Measurements from ENCODE around the gene HPX. TPM values are rescaled to one million over a fixed set of nuclear protein-coding genes. Genes with fewer than 3 reads are reported as not detected.
A peak's percentile ranks its signal among the peaks of the same experiment; 100 is the strongest.

The HPX gene
- total and polyA plus RNA-seq, 2 of the 13 experiments (the other 11 are each of a cell fraction or from before 2014, with no cell fraction given), result 9.2 to 57.4 TPM

DNA sequence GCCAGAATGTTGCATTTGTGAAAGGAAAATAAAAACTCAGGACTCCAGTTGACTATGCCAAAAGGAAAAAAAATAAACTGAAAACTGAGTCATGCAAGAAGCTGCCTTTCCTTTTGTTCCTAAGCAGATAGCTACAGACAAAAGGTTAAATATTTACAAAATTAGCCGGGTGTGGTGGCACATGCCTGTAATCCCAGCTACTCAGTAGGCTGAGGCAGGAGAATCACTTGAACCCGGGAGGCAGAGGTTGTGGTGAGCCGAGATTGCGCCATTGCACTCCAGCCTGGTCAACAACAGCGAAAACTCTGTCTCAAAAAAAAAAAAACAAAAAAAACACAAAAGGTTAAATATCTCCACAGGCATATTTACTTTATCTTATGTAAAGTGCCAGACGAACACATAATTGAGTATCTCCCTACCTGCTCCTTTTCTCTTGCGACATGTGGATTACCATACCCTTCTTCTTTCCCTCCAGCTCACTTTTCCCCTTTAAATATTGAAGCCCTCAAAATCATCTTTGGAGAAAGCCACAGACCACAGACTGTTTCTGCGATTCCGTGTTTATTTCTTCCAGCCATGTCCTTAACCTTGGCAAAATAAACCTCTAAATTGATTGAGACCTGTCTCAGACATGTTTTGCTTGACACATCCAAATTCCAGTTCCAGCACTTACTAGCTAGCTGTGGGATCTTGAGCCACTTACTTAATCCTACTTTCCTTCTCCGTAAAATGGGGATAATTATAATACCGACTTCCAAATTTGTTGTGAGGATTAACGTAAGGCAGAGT lies 52.8 kb downstream of the HPX start (continued):
- TF ChIP-seq, protein P1, sequence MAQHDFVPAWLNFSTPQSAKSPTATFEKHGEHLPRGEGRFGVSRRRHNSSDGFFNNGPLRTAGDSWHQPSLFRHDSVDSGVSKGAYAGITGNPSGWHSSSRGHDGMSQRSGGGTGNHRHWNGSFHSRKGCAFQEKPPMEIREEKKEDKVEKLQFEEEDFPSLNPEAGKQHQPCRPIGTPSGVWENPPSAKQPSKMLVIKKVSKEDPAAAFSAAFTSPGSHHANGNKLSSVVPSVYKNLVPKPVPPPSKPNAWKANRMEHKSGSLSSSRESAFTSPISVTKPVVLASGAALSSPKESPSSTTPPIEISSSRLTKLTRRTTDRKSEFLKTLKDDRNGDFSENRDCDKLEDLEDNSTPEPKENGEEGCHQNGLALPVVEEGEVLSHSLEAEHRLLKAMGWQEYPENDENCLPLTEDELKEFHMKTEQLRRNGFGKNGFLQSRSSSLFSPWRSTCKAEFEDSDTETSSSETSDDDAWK (CRISPR knock-in tag; IDR thresholded peaks at IDR 0.05), result no peak
- TF ChIP-seq MED13 (CRISPR knock-in tag; IDR thresholded peaks at IDR 0.05) (no peak), FOXA1 (IDR thresholded peaks at IDR 0.05) (0 out of 2 replicates have a peak, but pooled peaks have one; percentile 9), FOXA1 (CRISPR knock-in tag; IDR thresholded peaks at IDR 0.05) (peak; percentile 33; the same call in 1 of the 2 replicates), CBX1 (IDR thresholded peaks at IDR 0.05; ENCODE audit: low read depth) (no peak), ZNF296 (CRISPR knock-in tag; conservative IDR thresholded peaks at IDR 0.05) (no peak), POLR2AphosphoS2 (IDR thresholded peaks at IDR 0.05; ENCODE audit: low read depth, low read length) (no peak), HNF4G (IDR thresholded peaks at IDR 0.05; ENCODE audit: borderline replicate concordance, low read depth, low read length) (no peak), HNF4G (CRISPR knock-in tag; IDR thresholded peaks at IDR 0.05; ENCODE audit: borderline replicate concordance, low read depth) (no peak), ZNF143 (CRISPR knock-in tag; IDR thresholded peaks at IDR 0.05) (no peak), MIER3 (CRISPR knock-in tag; IDR thresholded peaks at IDR 0.05; ENCODE audit: borderline replicate concordance) (no peak), NFIB (CRISPR knock-in tag; IDR thresholded peaks at IDR 0.05; ENCODE audit: borderline replicate concordance) (no peak), ZNF792 (CRISPR knock-in tag; IDR thresholded peaks at IDR 0.05) (no peak), DNMT3B (CRISPR knock-in tag; conservative IDR thresholded peaks at IDR 0.05) (no peak)
- TF ChIP-seq, protein P2, sequence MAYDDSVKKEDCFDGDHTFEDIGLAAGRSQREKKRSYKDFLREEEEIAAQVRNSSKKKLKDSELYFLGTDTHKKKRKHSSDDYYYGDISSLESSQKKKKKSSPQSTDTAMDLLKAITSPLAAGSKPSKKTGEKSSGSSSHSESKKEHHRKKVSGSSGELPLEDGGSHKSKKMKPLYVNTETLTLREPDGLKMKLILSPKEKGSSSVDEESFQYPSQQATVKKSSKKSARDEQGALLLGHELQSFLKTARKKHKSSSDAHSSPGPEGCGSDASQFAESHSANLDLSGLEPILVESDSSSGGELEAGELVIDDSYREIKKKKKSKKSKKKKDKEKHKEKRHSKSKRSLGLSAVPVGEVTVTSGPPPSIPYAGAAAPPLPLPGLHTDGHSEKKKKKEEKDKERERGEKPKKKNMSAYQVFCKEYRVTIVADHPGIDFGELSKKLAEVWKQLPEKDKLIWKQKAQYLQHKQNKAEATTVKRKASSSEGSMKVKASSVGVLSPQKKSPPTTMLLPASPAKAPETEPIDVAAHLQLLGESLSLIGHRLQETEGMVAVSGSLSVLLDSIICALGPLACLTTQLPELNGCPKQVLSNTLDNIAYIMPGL (CRISPR knock-in tag; IDR thresholded peaks at IDR 0.05; ENCODE audit: borderline replicate concordance in 1 of 2, low read depth in 1 of 2), result no peak
- TF ChIP-seq, protein P3, sequence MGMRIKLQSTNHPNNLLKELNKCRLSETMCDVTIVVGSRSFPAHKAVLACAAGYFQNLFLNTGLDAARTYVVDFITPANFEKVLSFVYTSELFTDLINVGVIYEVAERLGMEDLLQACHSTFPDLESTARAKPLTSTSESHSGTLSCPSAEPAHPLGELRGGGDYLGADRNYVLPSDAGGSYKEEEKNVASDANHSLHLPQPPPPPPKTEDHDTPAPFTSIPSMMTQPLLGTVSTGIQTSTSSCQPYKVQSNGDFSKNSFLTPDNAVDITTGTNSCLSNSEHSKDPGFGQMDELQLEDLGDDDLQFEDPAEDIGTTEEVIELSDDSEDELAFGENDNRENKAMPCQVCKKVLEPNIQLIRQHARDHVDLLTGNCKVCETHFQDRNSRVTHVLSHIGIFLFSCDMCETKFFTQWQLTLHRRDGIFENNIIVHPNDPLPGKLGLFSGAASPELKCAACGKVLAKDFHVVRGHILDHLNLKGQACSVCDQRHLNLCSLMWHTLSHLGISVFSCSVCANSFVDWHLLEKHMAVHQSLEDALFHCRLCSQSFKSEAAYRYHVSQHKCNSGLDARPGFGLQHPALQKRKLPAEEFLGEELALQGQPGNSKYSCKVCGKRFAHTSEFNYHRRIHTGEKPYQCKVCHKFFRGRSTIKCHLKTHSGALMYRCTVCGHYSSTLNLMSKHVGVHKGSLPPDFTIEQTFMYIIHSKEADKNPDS (CRISPR knock-in tag; IDR thresholded peaks at IDR 0.05), result no peak
- TF ChIP-seq, protein P4, sequence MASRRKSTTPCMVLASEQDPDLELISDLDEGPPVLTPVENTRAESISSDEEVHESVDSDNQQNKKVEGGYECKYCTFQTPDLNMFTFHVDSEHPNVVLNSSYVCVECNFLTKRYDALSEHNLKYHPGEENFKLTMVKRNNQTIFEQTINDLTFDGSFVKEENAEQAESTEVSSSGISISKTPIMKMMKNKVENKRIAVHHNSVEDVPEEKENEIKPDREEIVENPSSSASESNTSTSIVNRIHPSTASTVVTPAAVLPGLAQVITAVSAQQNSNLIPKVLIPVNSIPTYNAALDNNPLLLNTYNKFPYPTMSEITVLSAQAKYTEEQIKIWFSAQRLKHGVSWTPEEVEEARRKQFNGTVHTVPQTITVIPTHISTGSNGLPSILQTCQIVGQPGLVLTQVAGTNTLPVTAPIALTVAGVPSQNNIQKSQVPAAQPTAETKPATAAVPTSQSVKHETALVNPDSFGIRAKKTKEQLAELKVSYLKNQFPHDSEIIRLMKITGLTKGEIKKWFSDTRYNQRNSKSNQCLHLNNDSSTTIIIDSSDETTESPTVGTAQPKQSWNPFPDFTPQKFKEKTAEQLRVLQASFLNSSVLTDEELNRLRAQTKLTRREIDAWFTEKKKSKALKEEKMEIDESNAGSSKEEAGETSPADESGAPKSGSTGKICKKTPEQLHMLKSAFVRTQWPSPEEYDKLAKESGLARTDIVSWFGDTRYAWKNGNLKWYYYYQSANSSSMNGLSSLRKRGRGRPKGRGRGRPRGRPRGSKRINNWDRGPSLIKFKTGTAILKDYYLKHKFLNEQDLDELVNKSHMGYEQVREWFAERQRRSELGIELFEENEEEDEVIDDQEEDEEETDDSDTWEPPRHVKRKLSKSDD (CRISPR knock-in tag; IDR thresholded peaks at IDR 0.05; ENCODE audit: low read depth), result no peak
- TF ChIP-seq, protein P5, sequence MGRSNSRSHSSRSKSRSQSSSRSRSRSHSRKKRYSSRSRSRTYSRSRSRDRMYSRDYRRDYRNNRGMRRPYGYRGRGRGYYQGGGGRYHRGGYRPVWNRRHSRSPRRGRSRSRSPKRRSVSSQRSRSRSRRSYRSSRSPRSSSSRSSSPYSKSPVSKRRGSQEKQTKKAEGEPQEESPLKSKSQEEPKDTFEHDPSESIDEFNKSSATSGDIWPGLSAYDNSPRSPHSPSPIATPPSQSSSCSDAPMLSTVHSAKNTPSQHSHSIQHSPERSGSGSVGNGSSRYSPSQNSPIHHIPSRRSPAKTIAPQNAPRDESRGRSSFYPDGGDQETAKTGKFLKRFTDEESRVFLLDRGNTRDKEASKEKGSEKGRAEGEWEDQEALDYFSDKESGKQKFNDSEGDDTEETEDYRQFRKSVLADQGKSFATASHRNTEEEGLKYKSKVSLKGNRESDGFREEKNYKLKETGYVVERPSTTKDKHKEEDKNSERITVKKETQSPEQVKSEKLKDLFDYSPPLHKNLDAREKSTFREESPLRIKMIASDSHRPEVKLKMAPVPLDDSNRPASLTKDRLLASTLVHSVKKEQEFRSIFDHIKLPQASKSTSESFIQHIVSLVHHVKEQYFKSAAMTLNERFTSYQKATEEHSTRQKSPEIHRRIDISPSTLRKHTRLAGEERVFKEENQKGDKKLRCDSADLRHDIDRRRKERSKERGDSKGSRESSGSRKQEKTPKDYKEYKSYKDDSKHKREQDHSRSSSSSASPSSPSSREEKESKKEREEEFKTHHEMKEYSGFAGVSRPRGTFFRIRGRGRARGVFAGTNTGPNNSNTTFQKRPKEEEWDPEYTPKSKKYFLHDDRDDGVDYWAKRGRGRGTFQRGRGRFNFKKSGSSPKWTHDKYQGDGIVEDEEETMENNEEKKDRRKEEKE (IDR thresholded peaks at IDR 0.05), result no peak

Measured in HepG2 (cell line).